ENCODE data around the gene MYOZ3.

The MYOZ3 gene

GRCh38 chr5:150627731-150628545 is 33.1 kb upstream of the MYOZ3 start:
- DNase-seq: peak; percentile 71

GRCh38 chr5:150628936-150629485 is 32.0 kb upstream of the MYOZ3 start:
- peak; percentile 79 for DNase-seq

GRCh38 chr5:150630016-150630415 is 31.0 kb upstream of the MYOZ3 start:
- DNase-seq: no peak

- no peak for DNase-seq
Measured at GRCh38 chr5:150630461-150631325, 30.4 kb upstream of the MYOZ3 start.

GRCh38 chr5:150631326-150631701 is 29.7 kb upstream of the MYOZ3 start:
- DNase-seq: no peak

- DNase-seq: no peak
Measured at GRCh38 chr5:150632305-150633160, 28.5 kb upstream of the MYOZ3 start.

- no peak for DNase-seq
Measured at GRCh38 chr5:150633429-150633828, 27.6 kb upstream of the MYOZ3 start.

GRCh38 chr5:150636391-150637244 is 24.4 kb upstream of the MYOZ3 start:
- DNase-seq: peak; percentile 73

GRCh38 chr5:150637245-150638052 is 23.6 kb upstream of the MYOZ3 start:
- peak; percentile 91 for DNase-seq

- DNase-seq: no peak
Measured at GRCh38 chr5:150638053-150638444, 23.0 kb upstream of the MYOZ3 start.

- no peak for DNase-seq
Measured at GRCh38 chr5:150638488-150639376, 22.3 kb upstream of the MYOZ3 start.

- no peak for DNase-seq
Measured at GRCh38 chr5:150639377-150639692, 21.7 kb upstream of the MYOZ3 start.

GRCh38 chr5:150639751-150640150 is 21.3 kb upstream of the MYOZ3 start:
- DNase-seq: no peak

GRCh38 chr5:150640311-150641005 is 20.6 kb upstream of the MYOZ3 start, which contains the start of gene SYNPO:
Gene SYNPO (plus strand): TSS chr5:150640660. CDS start chr5:150648276, 7,616 bp downstream.
- DNase-seq: peak; percentile 89

- DNase-seq: peak; percentile 78
Measured at GRCh38 chr5:150641006-150641570, 20.0 kb upstream of the MYOZ3 start.

- no peak for DNase-seq
Measured at GRCh38 chr5:150641824-150642566, 19.1 kb upstream of the MYOZ3 start.

GRCh38 chr5:150642567-150642927 is 18.5 kb upstream of the MYOZ3 start:
- DNase-seq: peak; percentile 94

Data from islet precursor cell (in vitro differentiated cells).